Esophagus muscularis mucosa (tissue), 3 donors: ENCODE data around the gene ITSN2.

ENCODE experiments used
- POLR2A ChIP-seq: fragments of 450-650 bp; IDR thresholded peaks from one replicate; pipeline ENCODE4 v1.6.1; 2017; ENCODE audit warnings: antibody characterized with exemption, moderate library complexity, mild to moderate bottlenecking, low read depth
- POLR2AphosphoS5 ChIP-seq, 2 donors: sonication (generic); formaldehyde crosslinking; IDR thresholded peaks; one replicate each; pipeline ENCODE4 v1.6.1; 2017; ENCODE audit warnings: antibody characterized with exemption in 2 of 2
- TF ChIP-seq, protein P1 (sequence below), 3 experiments: fragments of 200-600 bp in 2 of 3; fragments of 450-650 bp in 1 of 3; sonication (generic) in 2 of 3; IDR thresholded peaks; one replicate each; pipeline ENCODE4 v1.5.1; 2017 to 2019; ENCODE audit warnings: antibody characterized with exemption in 3 of 3, mild to moderate bottlenecking in 2 of 3, moderate library complexity in 1 of 3

DNA sequence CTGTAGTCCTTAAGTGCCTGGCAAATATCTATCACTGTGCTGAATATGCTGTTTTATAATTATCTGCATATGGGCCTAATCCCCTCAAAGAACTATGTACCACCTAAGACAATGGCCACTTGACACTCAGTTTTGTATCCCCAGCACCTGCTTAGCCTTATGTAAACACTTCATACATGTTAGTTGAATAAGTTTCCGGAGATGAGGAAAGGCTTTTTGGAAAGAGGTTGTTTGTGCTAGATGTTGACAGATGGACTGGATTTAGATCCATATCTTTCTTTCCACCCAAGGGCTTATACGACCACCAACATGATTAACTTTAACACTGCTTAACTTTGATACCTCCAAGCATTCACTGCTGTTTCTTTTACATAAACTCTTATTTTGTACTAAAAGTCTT lies 122.2 kb downstream of the ITSN2 start:
- TF ChIP-seq, protein P1, sequence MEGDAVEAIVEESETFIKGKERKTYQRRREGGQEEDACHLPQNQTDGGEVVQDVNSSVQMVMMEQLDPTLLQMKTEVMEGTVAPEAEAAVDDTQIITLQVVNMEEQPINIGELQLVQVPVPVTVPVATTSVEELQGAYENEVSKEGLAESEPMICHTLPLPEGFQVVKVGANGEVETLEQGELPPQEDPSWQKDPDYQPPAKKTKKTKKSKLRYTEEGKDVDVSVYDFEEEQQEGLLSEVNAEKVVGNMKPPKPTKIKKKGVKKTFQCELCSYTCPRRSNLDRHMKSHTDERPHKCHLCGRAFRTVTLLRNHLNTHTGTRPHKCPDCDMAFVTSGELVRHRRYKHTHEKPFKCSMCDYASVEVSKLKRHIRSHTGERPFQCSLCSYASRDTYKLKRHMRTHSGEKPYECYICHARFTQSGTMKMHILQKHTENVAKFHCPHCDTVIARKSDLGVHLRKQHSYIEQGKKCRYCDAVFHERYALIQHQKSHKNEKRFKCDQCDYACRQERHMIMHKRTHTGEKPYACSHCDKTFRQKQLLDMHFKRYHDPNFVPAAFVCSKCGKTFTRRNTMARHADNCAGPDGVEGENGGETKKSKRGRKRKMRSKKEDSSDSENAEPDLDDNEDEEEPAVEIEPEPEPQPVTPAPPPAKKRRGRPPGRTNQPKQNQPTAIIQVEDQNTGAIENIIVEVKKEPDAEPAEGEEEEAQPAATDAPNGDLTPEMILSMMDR (IDR thresholded peaks at IDR 0.05) = no peak
- TF ChIP-seq POLR2AphosphoS5 (IDR thresholded peaks at IDR 0.05) (no peak), POLR2A (no peak)
